Loucy (cell line): ENCODE measurements around the gene ASPM.
A peak's percentile ranks its signal among the peaks of the same experiment; 100 is the strongest.

ENCODE experiments used
- H2AFZ ChIP-seq: fragments of 200-600 bp; sonication (generic); 2 replicates; pipeline ENCODE4 v1.6.0; 2016; ENCODE audit warnings: antibody characterized with exemption, mild to moderate bottlenecking, low read length, moderate library complexity
- H3F3A ChIP-seq: fragments of 200-600 bp; 2 replicates; pipeline ENCODE4 v1.6.0; 2016; ENCODE audit warnings: antibody characterized with exemption, low read depth, mild to moderate bottlenecking
- H3K27me3 ChIP-seq: fragments of 200-600 bp; sonication (generic); 2 replicates; pipeline ENCODE4 v1.6.1; 2014; ENCODE audit warnings: low read length, mild to moderate bottlenecking; ENCODE audit not compliant: insufficient read depth, poor library complexity, severe bottlenecking
- H3K36me3 ChIP-seq: fragments of 200-600 bp; sonication (generic); 2 replicates; pipeline ENCODE4 v1.6.1; 2016; ENCODE audit warnings: low read length; ENCODE audit not compliant: insufficient read depth
- H3K4me1 ChIP-seq: fragments of 200-600 bp; sonication (generic); 2 replicates; pipeline ENCODE4 v1.5.1; 2014; ENCODE audit warnings: low read length, mild to moderate bottlenecking; ENCODE audit not compliant: insufficient read depth, poor library complexity, severe bottlenecking
- H3K4me2 ChIP-seq: fragments of 200-600 bp; sonication (generic); 2 replicates; pipeline ENCODE4 v1.6.0; 2014; ENCODE audit warnings: antibody characterized with exemption, low read length, low read depth, mild to moderate bottlenecking; ENCODE audit not compliant: poor library complexity, severe bottlenecking
- H3K4me3 ChIP-seq: fragments of 200-600 bp; sonication (generic); 2 replicates; pipeline ENCODE4 v1.5.1; 2014; ENCODE audit warnings: low read length, mild to moderate bottlenecking, mixed read lengths; ENCODE audit not compliant: poor library complexity, severe bottlenecking
- H3K79me2 ChIP-seq: fragments of 200-600 bp; sonication (generic); 2 replicates; pipeline ENCODE4 v1.6.1; 2014; ENCODE audit warnings: low read length; ENCODE audit not compliant: insufficient read depth
- H3K9ac ChIP-seq: fragments of 200-600 bp; sonication (generic); 2 replicates; pipeline ENCODE4 v1.6.0; 2014; ENCODE audit warnings: mild to moderate bottlenecking, low read depth, low read length, moderate library complexity; ENCODE audit not compliant: poor library complexity, severe bottlenecking
- H3K9me2 ChIP-seq: fragments of 200-600 bp; sonication (generic); replicated peaks from 2 replicates; pipeline ENCODE4 v1.6.1; 2016; ENCODE audit warnings: low read depth, low read length, mixed read lengths
- H3K9me3 ChIP-seq: fragments of 200-600 bp; sonication (generic); 2 replicates; pipeline ENCODE4 v1.6.1; 2014; ENCODE audit warnings: mild to moderate bottlenecking, antibody characterized with exemption, low read length, low read depth; ENCODE audit not compliant: insufficient read depth
- H4K20me1 ChIP-seq: fragments of 200-600 bp; sonication (generic); 2 replicates; pipeline ENCODE4 v1.6.0; 2014; ENCODE audit warnings: antibody characterized with exemption, low read length, mild to moderate bottlenecking; ENCODE audit not compliant: insufficient read depth, poor library complexity, severe bottlenecking
- CTCF ChIP-seq: fragments of 200-600 bp; sonication (generic); conservative IDR thresholded peaks from 2 replicates; pipeline ENCODE4 v1.5.1; 2014; ENCODE audit warnings: mild to moderate bottlenecking, antibody characterized with exemption, low read length
- EZH2phosphoT487 ChIP-seq: fragments of 200-600 bp; IDR thresholded peaks from 2 replicates; pipeline ENCODE4 v1.6.1; 2018; ENCODE audit warnings: antibody characterized with exemption, mild to moderate bottlenecking, moderate library complexity, borderline replicate concordance

The ASPM gene

GRCh38 chr1:197143276-197143675, 3.2 kb downstream of the ASPM start:
- Histone ChIP-seq H3K9me2 (no peaks in the 10 kb centered on the region), H3K4me3 (peak overlapping the region; percentile 98), H3K9ac (peak overlapping the region; percentile 96), H3K9me3 (no peaks in the 10 kb centered on the region), H3K4me1 (peaks cover 69% of the 10 kb centered on the region), H4K20me1 (peaks cover 48% of the 10 kb centered on the region), H3F3A (0 out of 2 replicates have a peak, but pooled peaks cover 4% of the 10 kb centered on the region), H3K4me2 (peak overlapping the region; percentile 84), H2AFZ (no peak overlapping the region), H3K27me3 (no peaks in the 10 kb centered on the region), H3K36me3 (peaks cover 14% of the 10 kb centered on the region; the same call in 1 of the 2 replicates), H3K79me2 (peaks cover 82% of the 10 kb centered on the region)
- TF ChIP-seq CTCF (no peak), EZH2phosphoT487 (no peak)

- H3K4me2 ChIP-seq: peak overlapping the region; percentile 84
- H3K9ac ChIP-seq: peak overlapping the region; percentile 96
- H3K79me2 ChIP-seq: peaks cover 93% of the 10 kb centered on the region
- H4K20me1 ChIP-seq: peaks cover 48% of the 10 kb centered on the region
- H3K9me2 ChIP-seq: no peaks in the 10 kb centered on the region
- TF ChIP-seq CTCF: no peak
- no peak for TF ChIP-seq EZH2phosphoT487
- no peak overlapping the region for H2AFZ ChIP-seq
- H3K4me3 ChIP-seq: peak overlapping the region; percentile 98
- no peaks in the 10 kb centered on the region for H3F3A ChIP-seq
- peaks cover 14% of the 10 kb centered on the region; the same call in 1 of the 2 replicates for H3K36me3 ChIP-seq
- H3K27me3 ChIP-seq: no peaks in the 10 kb centered on the region
- H3K9me3 ChIP-seq: no peaks in the 10 kb centered on the region
- H3K4me1 ChIP-seq: peaks cover 77% of the 10 kb centered on the region
These were observed 4.9 kb downstream of the ASPM start for GRCh38 chr1:197141575-197141974.

- Histone ChIP-seq H3F3A (no peaks in the 10 kb centered on the region), H3K4me2 (peak overlapping the region; percentile 84), H2AFZ (no peak overlapping the region; the same call in 1 of the 2 replicates), H3K4me1 (peaks cover 82% of the 10 kb centered on the region), H4K20me1 (peaks cover 43% of the 10 kb centered on the region), H3K9me2 (no peaks in the 10 kb centered on the region), H3K27me3 (no peaks in the 10 kb centered on the region), H3K79me2 (peaks cover 93% of the 10 kb centered on the region), H3K36me3 (peaks cover 14% of the 10 kb centered on the region; the same call in 1 of the 2 replicates), H3K9me3 (no peaks in the 10 kb centered on the region), H3K9ac (peak overlapping the region; percentile 96), H3K4me3 (peak overlapping the region; percentile 98)
- TF ChIP-seq EZH2phosphoT487 (no peak), CTCF (no peak)
These were observed 6.3 kb downstream of the ASPM start for GRCh38 chr1:197140121-197140520.
